Measurements from ENCODE around the gene SLC22A25. TPM values are rescaled to one million over a fixed set of nuclear protein-coding genes. Genes with fewer than 3 reads are reported as not detected.
"Not testable (repeated sequence)": the region's sequence is repeated elsewhere in the genome, so short reads cannot be mapped to it uniquely, and the experiment has no call there.

Gene SLC22A25
- total RNA-seq, 1 donor from 2014 or later = 0.17 TPM

GRCh38 chr11:63242089-63242781 lies 1.2 kb downstream of the SLC22A25 start:
- Mint-ChIP-seq H3K27ac (no peak overlapping the region), H3K36me3 (no peaks in the 10 kb centered on the region), H3K4me3 (no peak overlapping the region), H3K4me1 (ENCODE audit: unreplicated experiment) (no peaks in the 10 kb centered on the region), H3K27me3 (peaks cover 3% of the 10 kb centered on the region), H3K9me3 (peaks cover 9% of the 10 kb centered on the region)
- TF ChIP-seq CTCF (conservative IDR thresholded peaks at IDR 0.05) = no peak
- DNase-seq (ENCODE audit: extremely low spot score, unreplicated experiment) = no peak

- no peak for DNase-seq (ENCODE audit: extremely low spot score, unreplicated experiment)
- H3K27ac Mint-ChIP-seq = no peak overlapping the region
- peaks cover 14% of the 10 kb centered on the region for H3K9me3 Mint-ChIP-seq
- H3K4me3 Mint-ChIP-seq = no peak overlapping the region
- H3K4me1 Mint-ChIP-seq (ENCODE audit: unreplicated experiment) = no peaks in the 10 kb centered on the region
- TF ChIP-seq CTCF (conservative IDR thresholded peaks at IDR 0.05) = no peak
- no peaks in the 10 kb centered on the region for H3K36me3 Mint-ChIP-seq
- no peaks in the 10 kb centered on the region for H3K27me3 Mint-ChIP-seq
These were observed 2.5 kb downstream of the SLC22A25 start for GRCh38 chr11:63240791-63241379.

- no peak overlapping the region for H3K27ac Mint-ChIP-seq
- no peaks in the 10 kb centered on the region for H3K27me3 Mint-ChIP-seq
- no peaks in the 10 kb centered on the region for H3K4me1 Mint-ChIP-seq (ENCODE audit: unreplicated experiment)
- TF ChIP-seq CTCF (conservative IDR thresholded peaks at IDR 0.05) = no peak
- H3K36me3 Mint-ChIP-seq = no peaks in the 10 kb centered on the region
- no peak for DNase-seq (ENCODE audit: extremely low spot score, unreplicated experiment)
- H3K9me3 Mint-ChIP-seq = peaks cover 14% of the 10 kb centered on the region
- H3K4me3 Mint-ChIP-seq = no peak overlapping the region
These were observed 3.3 kb downstream of the SLC22A25 start for GRCh38 chr11:63240098-63240497.

GRCh38 chr11:63239254-63239653 lies 4.1 kb downstream of the SLC22A25 start:
- Mint-ChIP-seq H3K27ac (no peak overlapping the region), H3K36me3 (no peaks in the 10 kb centered on the region), H3K9me3 (peaks cover 14% of the 10 kb centered on the region), H3K27me3 (no peaks in the 10 kb centered on the region), H3K4me1 (ENCODE audit: unreplicated experiment) (no peaks in the 10 kb centered on the region), H3K4me3 (no peak overlapping the region)
- no peak for TF ChIP-seq CTCF (conservative IDR thresholded peaks at IDR 0.05)
- DNase-seq (ENCODE audit: extremely low spot score, unreplicated experiment) = no peak

- DNase-seq (ENCODE audit: extremely low spot score, unreplicated experiment) = no peak
- H3K4me3 Mint-ChIP-seq = no peak overlapping the region
- no peak overlapping the region for H3K27ac Mint-ChIP-seq
- H3K36me3 Mint-ChIP-seq = no peaks in the 10 kb centered on the region
- peaks cover 13% of the 10 kb centered on the region for H3K9me3 Mint-ChIP-seq
- TF ChIP-seq CTCF (conservative IDR thresholded peaks at IDR 0.05) = no peak
- H3K27me3 Mint-ChIP-seq = no peaks in the 10 kb centered on the region
- no peaks in the 10 kb centered on the region for H3K4me1 Mint-ChIP-seq (ENCODE audit: unreplicated experiment)
These were observed 6.0 kb downstream of the SLC22A25 start for GRCh38 chr11:63237413-63237812.

GRCh38 chr11:63235471-63236461 lies 7.6 kb downstream of the SLC22A25 start:
- not testable (repeated sequence) for H3K27me3 Mint-ChIP-seq; H3K27ac Mint-ChIP-seq; DNase-seq (ENCODE audit: extremely low spot score, unreplicated experiment); H3K4me1 Mint-ChIP-seq (ENCODE audit: unreplicated experiment); H3K4me3 Mint-ChIP-seq; H3K36me3 Mint-ChIP-seq; H3K9me3 Mint-ChIP-seq
